Glutamatergic neuron (in vitro differentiated cells): ENCODE results near the gene GMDS. TPM values are rescaled to one million over a fixed set of nuclear protein-coding genes. Genes with fewer than 3 reads are reported as not detected.

Source experiments
- DNase-seq: peaks from one replicate; pipeline ENCODE4 v3.0.0; 2022
- H3K27ac Mint-ChIP-seq: one replicate; pipeline ENCODE4 v1.8.0; 2020; ENCODE audit warnings: mild to moderate bottlenecking, mixed read lengths, inconsistent platforms; ENCODE audit not compliant: unreplicated experiment
- H3K27me3 Mint-ChIP-seq: one replicate; pipeline ENCODE4 v1.8.0; 2020; ENCODE audit warnings: mild to moderate bottlenecking, moderate library complexity, mixed read lengths, inconsistent platforms; ENCODE audit not compliant: unreplicated experiment
- H3K36me3 Mint-ChIP-seq: one replicate; pipeline ENCODE4 v1.8.0; 2020; ENCODE audit warnings: mild to moderate bottlenecking, mixed read lengths, inconsistent platforms; ENCODE audit not compliant: unreplicated experiment
- H3K4me1 Mint-ChIP-seq: one replicate; pipeline ENCODE4 v1.8.0; 2020; ENCODE audit warnings: mild to moderate bottlenecking, low read depth, mixed read lengths, inconsistent platforms; ENCODE audit not compliant: unreplicated experiment
- H3K4me3 Mint-ChIP-seq: one replicate; pipeline ENCODE4 v1.8.0; 2020; ENCODE audit warnings: mild to moderate bottlenecking, mixed read lengths, inconsistent platforms; ENCODE audit not compliant: unreplicated experiment
- H3K9me3 Mint-ChIP-seq: one replicate; pipeline ENCODE4 v1.8.0; 2020; ENCODE audit warnings: mild to moderate bottlenecking, moderate library complexity, mixed read lengths, inconsistent platforms; ENCODE audit not compliant: unreplicated experiment
- total RNA-seq: library from RNA; stranded (reverse); fragmentation: NEBNext Ultra II Directional; extraction: Animal tissue kit (Norgen Biotek cat#: 25700); gene quantifications from one replicate; pipeline ENCODE4 v1.2.1, GENCODE V29; 2021; ENCODE audit not compliant: unreplicated experiment
- TF ChIP-seq, protein P1 (sequence below): fragments of 200-600 bp; sonication (generic); IDR thresholded peaks from one replicate; pipeline ENCODE4 v1.5.0; 2021; ENCODE audit not compliant: partially characterized antibody, unreplicated experiment

Gene GMDS
- total RNA-seq, 1 donor from 2014 or later = 8.9 TPM

DNA sequence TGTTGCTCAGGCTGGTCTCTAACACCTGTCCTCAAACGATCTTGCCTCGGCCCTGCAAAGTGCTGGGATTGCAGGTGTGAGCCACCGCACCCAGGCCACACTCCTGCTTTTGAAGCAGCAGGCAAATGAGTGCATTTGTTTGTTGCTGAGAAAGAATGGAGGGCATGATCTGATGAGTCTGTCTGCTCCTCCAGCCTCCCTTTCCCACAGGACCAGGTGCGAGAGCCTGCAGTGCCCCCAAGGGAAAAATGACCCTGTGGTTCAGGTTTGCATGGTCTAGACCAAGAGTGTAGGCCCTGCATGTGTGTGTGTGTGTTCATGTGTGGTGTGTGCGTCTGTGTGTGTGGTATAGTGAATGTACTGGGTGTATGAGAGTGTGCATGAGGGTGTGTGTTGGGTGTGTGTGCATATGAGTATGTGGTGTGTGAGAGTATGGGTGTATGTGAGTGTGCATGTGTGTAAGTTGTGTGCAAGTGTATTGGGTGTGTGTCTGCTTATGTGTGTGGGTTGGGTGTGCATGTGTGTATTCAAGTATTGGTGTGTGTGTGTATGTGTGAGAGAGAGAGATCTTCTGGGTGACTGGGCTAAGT, 658.4 kb downstream of the GMDS start:
- Mint-ChIP-seq H3K27ac (no peak overlapping the region), H3K27me3 (peaks cover 3% of the 10 kb centered on the region), H3K9me3 (no peaks in the 10 kb centered on the region), H3K36me3 (no peaks in the 10 kb centered on the region), H3K4me1 (no peaks in the 10 kb centered on the region), H3K4me3 (no peak overlapping the region)
- TF ChIP-seq, protein P1, sequence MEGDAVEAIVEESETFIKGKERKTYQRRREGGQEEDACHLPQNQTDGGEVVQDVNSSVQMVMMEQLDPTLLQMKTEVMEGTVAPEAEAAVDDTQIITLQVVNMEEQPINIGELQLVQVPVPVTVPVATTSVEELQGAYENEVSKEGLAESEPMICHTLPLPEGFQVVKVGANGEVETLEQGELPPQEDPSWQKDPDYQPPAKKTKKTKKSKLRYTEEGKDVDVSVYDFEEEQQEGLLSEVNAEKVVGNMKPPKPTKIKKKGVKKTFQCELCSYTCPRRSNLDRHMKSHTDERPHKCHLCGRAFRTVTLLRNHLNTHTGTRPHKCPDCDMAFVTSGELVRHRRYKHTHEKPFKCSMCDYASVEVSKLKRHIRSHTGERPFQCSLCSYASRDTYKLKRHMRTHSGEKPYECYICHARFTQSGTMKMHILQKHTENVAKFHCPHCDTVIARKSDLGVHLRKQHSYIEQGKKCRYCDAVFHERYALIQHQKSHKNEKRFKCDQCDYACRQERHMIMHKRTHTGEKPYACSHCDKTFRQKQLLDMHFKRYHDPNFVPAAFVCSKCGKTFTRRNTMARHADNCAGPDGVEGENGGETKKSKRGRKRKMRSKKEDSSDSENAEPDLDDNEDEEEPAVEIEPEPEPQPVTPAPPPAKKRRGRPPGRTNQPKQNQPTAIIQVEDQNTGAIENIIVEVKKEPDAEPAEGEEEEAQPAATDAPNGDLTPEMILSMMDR = no peak
- DNase-seq = no peak

DNA sequence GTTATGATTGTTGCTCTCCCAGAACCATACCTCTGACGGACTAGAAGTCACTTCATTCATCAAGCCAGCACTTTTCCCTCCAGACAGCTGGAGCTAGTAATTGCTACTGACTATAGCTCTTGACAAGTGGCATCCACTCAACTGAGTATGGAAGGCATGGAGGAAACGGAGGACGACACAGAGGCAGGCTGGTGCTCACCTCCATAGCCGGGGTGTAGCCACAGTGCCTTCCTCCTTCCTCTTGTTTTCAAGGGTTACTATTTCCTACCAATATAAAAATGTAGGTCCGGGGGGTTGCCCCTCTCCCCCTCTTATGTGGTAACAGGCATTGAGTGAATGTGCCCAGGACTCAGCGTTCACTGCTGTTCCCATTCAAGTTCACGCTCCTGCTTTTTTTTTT, 659.1 kb downstream of the GMDS start:
- Mint-ChIP-seq H3K27me3 (peaks cover 3% of the 10 kb centered on the region), H3K36me3 (peaks cover 5% of the 10 kb centered on the region), H3K4me1 (no peaks in the 10 kb centered on the region), H3K9me3 (no peaks in the 10 kb centered on the region), H3K4me3 (no peak overlapping the region), H3K27ac (no peak overlapping the region)
- no peak for DNase-seq
- TF ChIP-seq, protein P1 = no peak

DNA sequence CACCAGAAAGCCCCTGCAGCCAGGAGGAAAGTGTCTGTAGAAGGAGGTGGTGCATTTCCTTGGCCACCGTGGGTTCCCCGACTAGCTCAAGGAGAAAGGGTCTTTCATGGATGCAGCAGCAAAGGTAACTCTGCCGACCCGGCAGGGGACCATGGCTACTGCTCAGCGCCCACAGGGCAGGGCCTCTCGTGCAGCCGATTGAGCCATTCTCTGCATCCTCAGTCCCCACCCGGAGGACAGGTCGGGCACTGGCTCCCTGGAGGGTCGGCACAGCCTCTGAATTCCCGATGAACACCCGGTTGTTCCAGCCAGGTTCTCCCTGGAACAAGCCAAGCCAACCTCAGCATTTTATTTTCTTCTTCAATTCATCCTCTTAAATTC, 659.7 kb downstream of the GMDS start:
- Mint-ChIP-seq H3K4me3 (no peak overlapping the region), H3K36me3 (peaks cover 5% of the 10 kb centered on the region), H3K9me3 (no peaks in the 10 kb centered on the region), H3K4me1 (no peaks in the 10 kb centered on the region), H3K27me3 (peaks cover 3% of the 10 kb centered on the region), H3K27ac (no peak overlapping the region)
- TF ChIP-seq, protein P1 = no peak
- no peak for DNase-seq

DNA sequence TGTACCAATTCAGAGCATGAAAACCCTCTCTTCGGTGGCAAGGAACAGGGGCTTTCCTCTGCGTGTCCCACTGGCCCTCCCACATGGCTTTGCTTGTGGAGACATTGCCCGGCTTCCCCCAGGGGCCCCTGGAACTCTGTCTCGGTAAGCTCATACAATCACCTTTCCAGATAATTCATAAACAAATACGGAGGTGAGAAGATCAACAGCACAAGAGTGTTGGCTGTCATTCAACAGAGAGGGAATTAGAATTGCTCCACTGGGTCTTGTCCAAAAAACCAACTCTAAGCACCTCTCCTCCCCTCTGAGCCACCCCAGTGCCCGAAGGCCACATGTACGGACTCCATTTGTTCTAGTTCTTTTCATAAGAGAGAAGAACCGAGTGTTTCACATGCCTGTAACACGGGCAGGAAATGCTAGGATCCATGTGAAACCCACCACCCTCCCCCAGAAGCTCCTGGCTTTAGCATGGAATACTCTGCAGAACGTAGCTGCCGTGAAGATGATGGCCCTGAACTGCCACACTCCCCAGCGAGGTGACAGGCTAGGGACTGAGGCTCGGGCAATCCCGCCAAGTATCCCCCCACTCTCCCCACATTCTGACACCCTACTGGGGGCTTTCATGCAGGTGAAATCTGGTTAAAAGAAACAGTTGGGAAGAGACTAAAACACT, 660.3 kb downstream of the GMDS start:
- no peak for DNase-seq
- no peak overlapping the region for H3K27ac Mint-ChIP-seq
- TF ChIP-seq, protein P1 = no peak
- no peaks in the 10 kb centered on the region for H3K4me1 Mint-ChIP-seq
- H3K9me3 Mint-ChIP-seq = no peaks in the 10 kb centered on the region
- peaks cover 3% of the 10 kb centered on the region for H3K27me3 Mint-ChIP-seq
- H3K36me3 Mint-ChIP-seq = peaks cover 5% of the 10 kb centered on the region
- H3K4me3 Mint-ChIP-seq = no peak overlapping the region

DNA sequence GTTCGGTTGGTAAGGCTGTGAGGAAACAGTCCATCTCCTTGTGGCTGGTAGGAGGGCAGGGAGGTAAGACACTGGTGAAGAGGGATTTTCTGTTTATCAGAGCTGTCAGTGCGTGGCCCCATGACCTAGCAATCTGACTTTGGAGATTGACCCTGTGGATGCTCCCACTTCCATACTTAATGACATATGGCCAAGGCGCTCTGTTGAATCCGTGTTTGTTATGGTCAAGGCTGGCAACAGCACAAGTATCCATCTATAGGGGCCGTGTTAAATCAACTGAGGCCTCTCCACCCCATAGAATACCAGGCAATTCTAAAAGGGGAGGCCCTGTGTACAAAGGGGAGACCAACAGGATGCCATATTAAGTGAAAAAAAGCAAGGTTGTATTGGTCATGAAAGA, 661.3 kb downstream of the GMDS start:
- H3K27ac Mint-ChIP-seq = no peak overlapping the region
- no peaks in the 10 kb centered on the region for H3K4me1 Mint-ChIP-seq
- peaks cover 5% of the 10 kb centered on the region for H3K36me3 Mint-ChIP-seq
- peaks cover 6% of the 10 kb centered on the region for H3K27me3 Mint-ChIP-seq
- no peaks in the 10 kb centered on the region for H3K9me3 Mint-ChIP-seq
- TF ChIP-seq, protein P1 = no peak
- no peak overlapping the region for H3K4me3 Mint-ChIP-seq
- DNase-seq = no peak
